ENCODE data around the gene GNA15.

GRCh38 chr19:3163230-3163886 is 27.5 kb downstream of the GNA15 start:
- TF ChIP-seq CTCF (IDR thresholded peaks at IDR 0.05; ENCODE audit: borderline replicate concordance, extremely low read depth, low read length, poor library complexity, severe bottlenecking) (peak; percentile 90), EZH2 (IDR thresholded peaks at IDR 0.05; ENCODE audit: borderline replicate concordance, low read depth, low read length, severe bottlenecking) (no peak)
